ENCODE data around the gene AFF1. TPM values are rescaled to one million over a fixed set of nuclear protein-coding genes. Genes with fewer than 3 reads are reported as not detected.

The AFF1 gene
- total RNA-seq, 1 experiment from 2014 or later = 93.4 TPM

GRCh38 chr4:87006676-87007527 lies 72.1 kb downstream of the AFF1 start (continued):
- TF ChIP-seq ZNF425 (CRISPR knock-in tag; conservative IDR thresholded peaks at IDR 0.05) (no peak), HMGA2 (CRISPR knock-in tag; IDR thresholded peaks at IDR 0.05) (no peak), ZNF121 (CRISPR knock-in tag; IDR thresholded peaks at IDR 0.05) (no peak), ESRRA (CRISPR knock-in tag; IDR thresholded peaks at IDR 0.05; ENCODE audit: borderline replicate concordance) (no peak; the same call in 1 of the 2 replicates)

GRCh38 chr4:87007528-87008446 lies 73.0 kb downstream of the AFF1 start:
- no peak for ATAC-seq
- H3K27ac Mint-ChIP-seq = peak overlapping the region; percentile 91
- CTCF ChIA-PET = interaction anchor here (2.1 to 2.7 kb wide), 2 partner anchors 73 to 85 kb away, joined by 7 to 18 read pairs; partner anchors contain the start of gene AFF1
- H3K4me1 Mint-ChIP-seq = peaks cover 81% of the 10 kb centered on the region
- H3K36me3 Mint-ChIP-seq = no peaks in the 10 kb centered on the region
- POLR2A ChIA-PET = interaction anchor here (0.9 to 4.8 kb wide), 3 partner anchors 48 to 72 kb away, joined by 4 to 37 read pairs (median 14); partner anchors contain the start of gene AFF1
- no peaks in the 10 kb centered on the region for H3K27me3 Mint-ChIP-seq (ENCODE audit: low read depth)
- H3K4me3 Mint-ChIP-seq = peak overlapping the region; percentile 90
- no peaks in the 10 kb centered on the region for H3K9me3 Mint-ChIP-seq
- peak; percentile 48 for DNase-seq (ENCODE audit: low spot score)
- TF ChIP-seq MLX (CRISPR knock-in tag; IDR thresholded peaks at IDR 0.05) = no peak
- TF ChIP-seq ESRRA (CRISPR knock-in tag; IDR thresholded peaks at IDR 0.05; ENCODE audit: borderline replicate concordance) = no peak
- TF ChIP-seq TEAD4 (CRISPR knock-in tag; IDR thresholded peaks at IDR 0.05) = no peak
- TF ChIP-seq E2F5 (CRISPR knock-in tag; IDR thresholded peaks at IDR 0.05) = no peak
- TF ChIP-seq ARID4B (CRISPR knock-in tag; IDR thresholded peaks at IDR 0.05; ENCODE audit: borderline replicate concordance) = no peak
- TF ChIP-seq ZNF281 (CRISPR knock-in tag; IDR thresholded peaks at IDR 0.05) = no peak
- no peak for TF ChIP-seq MAX (CRISPR knock-in tag; IDR thresholded peaks at IDR 0.05)
- TF ChIP-seq ATF6 (CRISPR knock-in tag; IDR thresholded peaks at IDR 0.05) = no peak
- no peak for TF ChIP-seq TCF7 (CRISPR knock-in tag; IDR thresholded peaks at IDR 0.05; ENCODE audit: low read depth)
- TF ChIP-seq ZNF532 (CRISPR knock-in tag; IDR thresholded peaks at IDR 0.05; ENCODE audit: borderline replicate concordance) = no peak

All from WTC11 (cell line).